ENCODE measurements around the gene PPP1R11. TPM values are rescaled to one million over a fixed set of nuclear protein-coding genes. Genes with fewer than 3 reads are reported as not detected.

Gene PPP1R11
- total and polyA plus RNA-seq, 9 of the 15 experiments (the other 6 are each of a cell fraction or from before 2014, with no cell fraction given), result 17.8 to 94.8 (median 44.6) TPM

DNA sequence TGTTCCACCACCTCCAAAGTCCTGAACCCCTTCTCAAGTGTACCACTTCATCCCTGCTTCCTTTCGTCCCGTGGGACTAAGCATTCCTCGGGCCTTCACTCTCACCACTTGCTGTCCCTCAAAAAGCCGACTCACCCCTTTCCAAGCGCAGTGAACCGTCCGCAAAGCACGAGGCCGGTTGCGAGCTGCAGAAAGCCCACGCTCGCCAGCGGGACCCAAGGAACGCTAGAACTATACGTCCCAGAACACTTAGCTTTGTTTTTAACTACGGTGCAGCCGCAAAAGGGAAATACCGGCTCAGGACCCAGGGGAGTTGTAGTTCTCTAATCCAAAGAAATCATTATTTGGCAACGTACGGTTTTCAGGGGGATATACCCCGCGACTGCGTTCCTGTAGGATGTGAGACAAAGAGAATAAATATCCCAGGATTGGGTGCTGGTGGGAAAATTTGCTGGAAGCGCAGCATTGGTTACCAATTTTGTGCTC, 6.3 kb upstream of the PPP1R11 start (continued):
- no peak for TF ChIP-seq ZNF444 (CRISPR knock-in tag; IDR thresholded peaks at IDR 0.05)
- TF ChIP-seq E2F3 (CRISPR knock-in tag; IDR thresholded peaks at IDR 0.05), result no peak
- no peak for TF ChIP-seq SRSF3 (IDR thresholded peaks at IDR 0.05; ENCODE audit: insufficient read depth, low read length)
- TF ChIP-seq NFXL1 (CRISPR knock-in tag; IDR thresholded peaks at IDR 0.05), result no peak
- TF ChIP-seq CBX1 (IDR thresholded peaks at IDR 0.05; ENCODE audit: low read depth), result no peak; the same call in 1 of the 2 replicates
- peak; percentile 17; the same call in 1 of the 2 replicates for TF ChIP-seq PTBP1 (IDR thresholded peaks at IDR 0.05; ENCODE audit: low read depth, low read length)
- no peak for TF ChIP-seq ZNF583 (CRISPR knock-in tag; IDR thresholded peaks at IDR 0.05)
- TF ChIP-seq NR1H2 (CRISPR knock-in tag; IDR thresholded peaks at IDR 0.05), result no peak
- TF ChIP-seq ZNF133 (CRISPR knock-in tag; IDR thresholded peaks at IDR 0.05), result no peak
- no peak for TF ChIP-seq MCM7 (IDR thresholded peaks at IDR 0.05)
- TF ChIP-seq FOS (IDR thresholded peaks at IDR 0.05; ENCODE audit: extremely low read depth, insufficient read length), result no peak
- no peak for TF ChIP-seq SMARCB1 (IDR thresholded peaks at IDR 0.05; ENCODE audit: insufficient read length, low read depth)
- TF ChIP-seq NFE2 (IDR thresholded peaks at IDR 0.05; ENCODE audit: low read depth), result peak; percentile 38; the same call in 1 of the 2 replicates
- TF ChIP-seq OTX1 (CRISPR knock-in tag; IDR thresholded peaks at IDR 0.05), result no peak
- TF ChIP-seq GTF2A2 (tag; IDR thresholded peaks at IDR 0.05), result 0 out of 2 replicates have a peak, but pooled peaks have one; percentile 47
- TF ChIP-seq ZNF699 (CRISPR knock-in tag; IDR thresholded peaks at IDR 0.05; ENCODE audit: insufficient replicate concordance), result no peak
- TF ChIP-seq, protein P1, sequence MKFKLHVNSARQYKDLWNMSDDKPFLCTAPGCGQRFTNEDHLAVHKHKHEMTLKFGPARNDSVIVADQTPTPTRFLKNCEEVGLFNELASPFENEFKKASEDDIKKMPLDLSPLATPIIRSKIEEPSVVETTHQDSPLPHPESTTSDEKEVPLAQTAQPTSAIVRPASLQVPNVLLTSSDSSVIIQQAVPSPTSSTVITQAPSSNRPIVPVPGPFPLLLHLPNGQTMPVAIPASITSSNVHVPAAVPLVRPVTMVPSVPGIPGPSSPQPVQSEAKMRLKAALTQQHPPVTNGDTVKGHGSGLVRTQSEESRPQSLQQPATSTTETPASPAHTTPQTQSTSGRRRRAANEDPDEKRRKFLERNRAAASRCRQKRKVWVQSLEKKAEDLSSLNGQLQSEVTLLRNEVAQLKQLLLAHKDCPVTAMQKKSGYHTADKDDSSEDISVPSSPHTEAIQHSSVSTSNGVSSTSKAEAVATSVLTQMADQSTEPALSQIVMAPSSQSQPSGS (CRISPR knock-in tag; IDR thresholded peaks at IDR 0.05), result no peak
- TF ChIP-seq NR2C1 (IDR thresholded peaks at IDR 0.05), result no peak
- TF ChIP-seq NR2C1 (tag; IDR thresholded peaks at IDR 0.05), result no peak
- TF ChIP-seq, protein P2, sequence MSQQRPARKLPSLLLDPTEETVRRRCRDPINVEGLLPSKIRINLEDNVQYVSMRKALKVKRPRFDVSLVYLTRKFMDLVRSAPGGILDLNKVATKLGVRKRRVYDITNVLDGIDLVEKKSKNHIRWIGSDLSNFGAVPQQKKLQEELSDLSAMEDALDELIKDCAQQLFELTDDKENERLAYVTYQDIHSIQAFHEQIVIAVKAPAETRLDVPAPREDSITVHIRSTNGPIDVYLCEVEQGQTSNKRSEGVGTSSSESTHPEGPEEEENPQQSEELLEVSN (IDR thresholded peaks at IDR 0.05; ENCODE audit: borderline replicate concordance in 1 of 2, extremely low read depth in 1 of 2, insufficient read depth in 1 of 2, insufficient read length in 1 of 2, low read depth in 1 of 2, low read length in 1 of 2, poor library complexity in 1 of 2, severe bottlenecking in 1 of 2), result peak in 1 of 2 experiments; percentile 84
- TF ChIP-seq HDGF (IDR thresholded peaks at IDR 0.05), result no peak
- TF ChIP-seq SMC3 (conservative IDR thresholded peaks at IDR 0.05; ENCODE audit: insufficient read depth, low read depth, low read length), result no peak
- no peak for TF ChIP-seq HCFC1 (IDR thresholded peaks at IDR 0.05; ENCODE audit: low read depth, low read length)
- no peak for TF ChIP-seq NCOA2 (IDR thresholded peaks at IDR 0.05; ENCODE audit: partially characterized antibody in 2 of 2)
- TF ChIP-seq, protein P3, sequence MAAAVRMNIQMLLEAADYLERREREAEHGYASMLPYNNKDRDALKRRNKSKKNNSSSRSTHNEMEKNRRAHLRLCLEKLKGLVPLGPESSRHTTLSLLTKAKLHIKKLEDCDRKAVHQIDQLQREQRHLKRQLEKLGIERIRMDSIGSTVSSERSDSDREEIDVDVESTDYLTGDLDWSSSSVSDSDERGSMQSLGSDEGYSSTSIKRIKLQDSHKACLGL (CRISPR knock-in tag; IDR thresholded peaks at IDR 0.05; ENCODE audit: borderline replicate concordance, poor library complexity, severe bottlenecking), result no peak
- TF ChIP-seq XRCC5 (IDR thresholded peaks at IDR 0.05; ENCODE audit: low read depth, low read length), result peak; percentile 5; the same call in 1 of the 2 replicates
- no peak for TF ChIP-seq BHLHE40 (IDR thresholded peaks at IDR 0.05; ENCODE audit: low read length)
- no peak for TF ChIP-seq ZNF274 (IDR thresholded peaks at IDR 0.05; ENCODE audit: borderline replicate concordance, low read depth, low read length)
- TF ChIP-seq MYBL2 (IDR thresholded peaks at IDR 0.05; ENCODE audit: low read depth), result no peak
- no peak for TF ChIP-seq MYBL2 (CRISPR knock-in tag; IDR thresholded peaks at IDR 0.05; ENCODE audit: borderline replicate concordance)
- no peak for TF ChIP-seq SLC30A9 (CRISPR knock-in tag; IDR thresholded peaks at IDR 0.05)
